Mammary epithelial cell (primary cell): ENCODE results near the gene CFAP61.

Experiments used
- EZH2 ChIP-seq: IDR thresholded peaks from 2 replicates; pipeline ENCODE4 v1.6.1; 2012; ENCODE audit warnings: low read length, inconsistent platforms, borderline replicate concordance
- TF ChIP-seq, protein P1 (sequence below), 2 donors: IDR thresholded peaks in 1 of 2; conservative IDR thresholded peaks in 1 of 2; 2 replicates each; pipeline ENCODE4 v1.5.1; 2011 to 2012; ENCODE audit warnings: inconsistent platforms in 2 of 2, low read length in 2 of 2, mild to moderate bottlenecking in 2 of 2, control low read depth in 1 of 2, low read depth in 1 of 2; ENCODE audit not compliant: insufficient read depth in 1 of 2; ENCODE audit errors: extremely low read depth in 1 of 2

GRCh38 chr20:20391766-20392165 lies 339.4 kb downstream of the CFAP61 start:
- TF ChIP-seq, protein P1, sequence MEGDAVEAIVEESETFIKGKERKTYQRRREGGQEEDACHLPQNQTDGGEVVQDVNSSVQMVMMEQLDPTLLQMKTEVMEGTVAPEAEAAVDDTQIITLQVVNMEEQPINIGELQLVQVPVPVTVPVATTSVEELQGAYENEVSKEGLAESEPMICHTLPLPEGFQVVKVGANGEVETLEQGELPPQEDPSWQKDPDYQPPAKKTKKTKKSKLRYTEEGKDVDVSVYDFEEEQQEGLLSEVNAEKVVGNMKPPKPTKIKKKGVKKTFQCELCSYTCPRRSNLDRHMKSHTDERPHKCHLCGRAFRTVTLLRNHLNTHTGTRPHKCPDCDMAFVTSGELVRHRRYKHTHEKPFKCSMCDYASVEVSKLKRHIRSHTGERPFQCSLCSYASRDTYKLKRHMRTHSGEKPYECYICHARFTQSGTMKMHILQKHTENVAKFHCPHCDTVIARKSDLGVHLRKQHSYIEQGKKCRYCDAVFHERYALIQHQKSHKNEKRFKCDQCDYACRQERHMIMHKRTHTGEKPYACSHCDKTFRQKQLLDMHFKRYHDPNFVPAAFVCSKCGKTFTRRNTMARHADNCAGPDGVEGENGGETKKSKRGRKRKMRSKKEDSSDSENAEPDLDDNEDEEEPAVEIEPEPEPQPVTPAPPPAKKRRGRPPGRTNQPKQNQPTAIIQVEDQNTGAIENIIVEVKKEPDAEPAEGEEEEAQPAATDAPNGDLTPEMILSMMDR (conservative IDR thresholded peaks at IDR 0.05 in 1 of 2, IDR thresholded peaks at IDR 0.05 in 1 of 2; ENCODE audit: extremely low read depth in 1 of 2, insufficient read depth in 1 of 2, low read depth in 1 of 2, low read length in 2 of 2): no peak
- TF ChIP-seq EZH2: no peak
